GM18858 (cell line): ENCODE measurements around the gene PCDHB15.
"Not testable (repeated sequence)": the region's sequence is repeated elsewhere in the genome, so short reads cannot be mapped to it uniquely, and the experiment has no call there.

Experiments
- ATAC-seq: cut with Tn5 transposase; IDR thresholded peaks from one replicate; pipeline ENCODE4 v1.9.1; 2021; ENCODE audit not compliant: unreplicated experiment

PCDHB15 gene

GRCh38 chr5:141245250-141245717 is at the start of gene PCDHB15:
Gene PCDHB15, plus strand, starts transcription at chr5:141245395. Its CDS starts 184 bp downstream, at chr5:141245579.
- no peak for ATAC-seq

GRCh38 chr5:141196363-141196762 is 48.8 kb upstream of the PCDHB15 start:
- no peak for ATAC-seq

GRCh38 chr5:141199359-141200235 is 45.6 kb upstream of the PCDHB15 start, which contains the start of gene PCDHB11:
Gene PCDHB11, plus strand, starts transcription at chr5:141199627. Its CDS starts 148 bp downstream, at chr5:141199775.
- ATAC-seq = no peak

- ATAC-seq = not testable (repeated sequence)
Observed at GRCh38 chr5:141201126-141201525, 44.1 kb upstream of the PCDHB15 start.

- not testable (repeated sequence) for ATAC-seq
Observed at GRCh38 chr5:141201646-141202045, 43.5 kb upstream of the PCDHB15 start.

GRCh38 chr5:141208478-141208877 is 36.7 kb upstream of the PCDHB15 start, which contains the start of gene PCDHB12:
Gene PCDHB12, plus strand, starts transcription at chr5:141208719. Its CDS starts 189 bp downstream, at chr5:141208908.
- no peak for ATAC-seq

GRCh38 chr5:141210281-141210680 is 34.9 kb upstream of the PCDHB15 start:
- not testable (repeated sequence) for ATAC-seq

GRCh38 chr5:141210849-141211248 is 34.3 kb upstream of the PCDHB15 start:
- ATAC-seq = not testable (repeated sequence)

- not testable (repeated sequence) for ATAC-seq
Observed at GRCh38 chr5:141213656-141214339, 31.4 kb upstream of the PCDHB15 start, which contains the start of gene PCDHB13. Gene PCDHB13, plus strand, starts transcription at chr5:141213919. Its CDS starts 205 bp downstream, at chr5:141214124.

- not testable (repeated sequence) for ATAC-seq
Observed at GRCh38 chr5:141214583-141214982, 30.6 kb upstream of the PCDHB15 start.

- ATAC-seq = not testable (repeated sequence)
Observed at GRCh38 chr5:141215504-141215903, 29.7 kb upstream of the PCDHB15 start.

GRCh38 chr5:141216035-141216434 is 29.2 kb upstream of the PCDHB15 start:
- ATAC-seq = not testable (repeated sequence)

- ATAC-seq = no peak
Observed at GRCh38 chr5:141223112-141223783, 21.9 kb upstream of the PCDHB15 start, which contains the start of gene PCDHB14. Gene PCDHB14, plus strand, starts transcription at chr5:141223343. Its CDS starts 163 bp downstream, at chr5:141223506.

- ATAC-seq = not testable (repeated sequence)
Observed at GRCh38 chr5:141224844-141225243, 20.4 kb upstream of the PCDHB15 start.

- not testable (repeated sequence) for ATAC-seq
Observed at GRCh38 chr5:141225421-141225820, 19.8 kb upstream of the PCDHB15 start.

- ATAC-seq = no peak
Observed at GRCh38 chr5:141234109-141234667, 11.0 kb upstream of the PCDHB15 start.

GRCh38 chr5:141235922-141236321 is 9.3 kb upstream of the PCDHB15 start:
- not testable (repeated sequence) for ATAC-seq

- ATAC-seq = no peak
Observed at GRCh38 chr5:141236516-141237313, 8.5 kb upstream of the PCDHB15 start.

- ATAC-seq = no peak
Observed at GRCh38 chr5:141241496-141241895, 3.7 kb upstream of the PCDHB15 start.
